A549 (cell line): ENCODE results near the gene PPA2.

Source experiments
- CEBPB ChIP-seq, 2 experiments: fragments of >200 bp in 1 of 2; sonication (Bioruptor Twin) in 1 of 2; formaldehyde crosslinking in 1 of 2; IDR thresholded peaks; 2 replicates each; pipeline ENCODE4 v1.6.1; 2012 to 2016
- CHD2 ChIP-seq: fragments of 150-350 bp; IDR thresholded peaks from 2 replicates; pipeline ENCODE4 v1.6.1; 2014; ENCODE audit warnings: low read length; ENCODE audit not compliant: partially characterized antibody
- CTCF ChIP-seq: fragments of >200 bp; sonication (Bioruptor Twin); formaldehyde crosslinking; IDR thresholded peaks from 3 replicates; pipeline ENCODE4 v1.5.1; 2016
- KDM1A ChIP-seq: fragments of 200-600 bp; sonication (generic); IDR thresholded peaks from 2 replicates; pipeline ENCODE4 v1.6.1; 2016; ENCODE audit warnings: low read depth, mild to moderate bottlenecking
- KDM5A ChIP-seq: fragments of 200-600 bp; sonication (generic); IDR thresholded peaks from 2 replicates; pipeline ENCODE4 v1.6.1; 2016; ENCODE audit warnings: antibody characterized with exemption, mild to moderate bottlenecking
- POLR2A ChIP-seq: IDR thresholded peaks from 2 replicates; pipeline ENCODE4 v1.6.1; 2012; ENCODE audit warnings: mild to moderate bottlenecking, low read length
- ZC3H11A ChIP-seq: fragments of 450-650 bp; IDR thresholded peaks from 2 replicates; pipeline ENCODE4 v1.6.1; 2014; ENCODE audit warnings: antibody characterized with exemption, mild to moderate bottlenecking
- ZNF302 ChIP-seq: fragments of 250-450 bp; sonication (Bioruptor Pico); IDR thresholded peaks from 2 replicates; pipeline ENCODE4 v1.9.0; 2021; ENCODE audit warnings: inconsistent platforms, mild to moderate bottlenecking, moderate library complexity

- no peak for TF ChIP-seq POLR2A
- TF ChIP-seq CTCF, result peak; percentile 66
- no peak for TF ChIP-seq KDM5A
- TF ChIP-seq KDM1A, result no peak
- TF ChIP-seq CHD2, result no peak
- no peak for TF ChIP-seq CEBPB (IDR thresholded peaks at IDR 0.05)
- TF ChIP-seq ZNF302, result no peak
- no peak for TF ChIP-seq ZC3H11A
These were observed 2.2 kb downstream of the PPA2 start for GRCh38 chr4:105471566-105472176.
